WTC11 (cell line): ENCODE results near the gene VSIG1.

Source experiments
- ARID4B ChIP-seq: sonication (generic); formaldehyde crosslinking; IDR thresholded peaks from 2 replicates; pipeline ENCODE4 v1.8.0; 2023; ENCODE audit warnings: missing genetic modification reagents, mild to moderate bottlenecking, borderline replicate concordance
- CREB1 ChIP-seq: sonication (generic); formaldehyde crosslinking; IDR thresholded peaks from 2 replicates; pipeline ENCODE4 v1.8.0; 2023; ENCODE audit warnings: mild to moderate bottlenecking, missing genetic modification reagents
- CREM ChIP-seq: sonication (generic); formaldehyde crosslinking; IDR thresholded peaks from 2 replicates; pipeline ENCODE4 v1.8.1; 2022; ENCODE audit warnings: mild to moderate bottlenecking, missing genetic modification reagents, moderate library complexity
- CTCF ChIP-seq: fragments of 200-600 bp; IDR thresholded peaks from 2 replicates; pipeline ENCODE4 v1.8.0; 2022; ENCODE audit warnings: antibody characterized with exemption
- E2F4 ChIP-seq: sonication (generic); formaldehyde crosslinking; IDR thresholded peaks from 2 replicates; pipeline ENCODE4 v1.8.1; 2022; ENCODE audit warnings: low read depth, mild to moderate bottlenecking, moderate library complexity, missing genetic modification reagents, borderline replicate concordance
- ESRRA ChIP-seq: sonication (generic); formaldehyde crosslinking; IDR thresholded peaks from 2 replicates; pipeline ENCODE4 v1.8.1; 2022; ENCODE audit warnings: mild to moderate bottlenecking, missing genetic modification reagents, borderline replicate concordance
- GTF2I ChIP-seq: fragments of 250-450 bp; sonication (Bioruptor Pico); conservative IDR thresholded peaks from 2 replicates; pipeline ENCODE4 v1.4.0; 2021; ENCODE audit warnings: mild to moderate bottlenecking
- KAT7 ChIP-seq: sonication (generic); formaldehyde crosslinking; IDR thresholded peaks from 2 replicates; pipeline ENCODE4 v1.8.1; 2023; ENCODE audit warnings: missing genetic modification reagents, mild to moderate bottlenecking, borderline replicate concordance
- MYBL2 ChIP-seq: sonication (generic); formaldehyde crosslinking; IDR thresholded peaks from 2 replicates; pipeline ENCODE4 v1.8.1; 2023; ENCODE audit warnings: mild to moderate bottlenecking, moderate library complexity, missing genetic modification reagents
- TCF7 ChIP-seq: sonication (generic); formaldehyde crosslinking; IDR thresholded peaks from 2 replicates; pipeline ENCODE4 v1.8.0; 2022; ENCODE audit warnings: mild to moderate bottlenecking, low read depth, missing genetic modification reagents, moderate library complexity
- TEAD4 ChIP-seq: sonication (generic); formaldehyde crosslinking; IDR thresholded peaks from 2 replicates; pipeline ENCODE4 v1.8.0; 2022; ENCODE audit warnings: mild to moderate bottlenecking, missing genetic modification reagents
- ZNF281 ChIP-seq: sonication (generic); formaldehyde crosslinking; IDR thresholded peaks from 2 replicates; pipeline ENCODE4 v1.8.0; 2023; ENCODE audit warnings: mild to moderate bottlenecking, missing genetic modification reagents
- ZNF416 ChIP-seq: fragments of 250-450 bp; sonication (Bioruptor Pico); IDR thresholded peaks from 2 replicates; pipeline ENCODE4 v1.9.0; 2021; ENCODE audit warnings: mild to moderate bottlenecking, inconsistent platforms

GRCh38 chrX:108088511-108088910 is 43.6 kb downstream of the VSIG1 start:
- TF ChIP-seq ZNF416 (CRISPR knock-in tag) (no peak), CREB1 (CRISPR knock-in tag) (no peak), MYBL2 (CRISPR knock-in tag) (no peak), CTCF (no peak), ZNF281 (CRISPR knock-in tag) (no peak), GTF2I (CRISPR knock-in tag) (no peak), TCF7 (CRISPR knock-in tag) (no peak), TEAD4 (CRISPR knock-in tag) (no peak), ESRRA (CRISPR knock-in tag) (no peak), CREM (no peak), E2F4 (CRISPR knock-in tag) (no peak), ARID4B (CRISPR knock-in tag) (no peak), KAT7 (CRISPR knock-in tag) (no peak)
